Adipose tissue (tissue), 3 donors: ENCODE results near the gene GATA3. TPM values are rescaled to one million over a fixed set of nuclear protein-coding genes. Genes with fewer than 3 reads are reported as not detected.

ENCODE experiments used
- H3K27ac ChIP-seq: one replicate; pipeline ENCODE4 v1.5.1; 2013; ENCODE audit warnings: low read depth, low read length
- WGBS, 3 donors: extraction: QIAGEN DNeasy Blood & Tissue Kit; methylation state at CpG; one replicate each; pipeline ENCODE4 v1.1.7; 2013; 5-methylcytosine and 5-hydroxymethylcytosine counted together
- polyA plus RNA-seq, 3 donors: library from polyadenylated mRNA; stranded (reverse); fragments of 200-250 nt; gene quantifications; one replicate each; pipeline ENCODE4 v1.2.3, GENCODE V29; 2013
- donor health status: healthy with polysubstance abuse.
- donor health status: Bipolar disorder and iron deficiency.
- donor health status: healthy.

The GATA3 gene
- polyA plus RNA-seq, 3 donors: 0.36 to 2.4 (median 1.6) TPM

- 5 to 10% (median 8%) methylated on average over 25 to 29 of the region's 29 CpGs for WGBS, 3 donors
- H3K27ac ChIP-seq: no peak overlapping the region
These were observed 6.0 kb upstream of the GATA3 start for GRCh38 chr10:8048281-8049008.

GRCh38 chr10:8049045-8049864, 5.2 kb upstream of the GATA3 start:
- H3K27ac ChIP-seq: no peak overlapping the region
- 3% methylated on average over 44 to 51 of the region's 51 CpGs for WGBS, 3 donors

GRCh38 chr10:8049865-8050555, 4.5 kb upstream of the GATA3 start:
- no peak overlapping the region for H3K27ac ChIP-seq
- WGBS, 3 donors: 1 to 2% (median 1%) methylated on average over 62 to 68 of the region's 68 CpGs

- WGBS, 3 donors: 1 to 2% (median 1%) methylated on average over 59 to 60 of the region's 60 CpGs
These were observed 3.9 kb upstream of the GATA3 start for GRCh38 chr10:8050556-8051108.

GRCh38 chr10:8051109-8051821, 3.2 kb upstream of the GATA3 start:
- WGBS, 3 donors: 4 to 9% (median 8%) methylated on average over 34 to 51 of the region's 52 CpGs
- no peak overlapping the region for H3K27ac ChIP-seq

More at GRCh38 chr10:8050556-8051108, 3.9 kb upstream of the GATA3 start:
- no peak overlapping the region for H3K27ac ChIP-seq

- 1 to 4% (median 2%) methylated on average over 22 to 29 of the region's 29 CpGs for WGBS, 3 donors
- no peak overlapping the region for H3K27ac ChIP-seq
These were observed 2.6 kb upstream of the GATA3 start for GRCh38 chr10:8051851-8052257.

GRCh38 chr10:8052341-8052955, 2.0 kb upstream of the GATA3 start:
- WGBS, 3 donors: 8 to 15% (median 14%) methylated on average over 32 of the region's 32 CpGs
- H3K27ac ChIP-seq: no peak overlapping the region

- WGBS, 3 donors: 10 to 12% (median 10%) methylated on average over 17 of the region's 17 CpGs
These were observed 1.5 kb upstream of the GATA3 start for GRCh38 chr10:8052956-8053445.

GRCh38 chr10:8053446-8054243, 843 bp upstream of the GATA3 start:
- 1 to 2% (median 2%) methylated on average over 56 to 60 of the region's 60 CpGs for WGBS, 3 donors
- H3K27ac ChIP-seq: no peak overlapping the region

More at GRCh38 chr10:8052956-8053445, 1.5 kb upstream of the GATA3 start:
- no peak overlapping the region for H3K27ac ChIP-seq

- WGBS, 3 donors: 1% methylated on average over 19 to 25 of the region's 25 CpGs
- H3K27ac ChIP-seq: no peak overlapping the region
These were observed 319 bp upstream of the GATA3 start for GRCh38 chr10:8054244-8054493.

- whole genome bisulfite sequencing, 3 donors: 10 to 21% (median 20%) methylated on average over 83 to 85 of the region's 85 CpGs
- H3K27ac ChIP-seq: no peak overlapping the region
These were observed 1.2 kb downstream of the GATA3 start for GRCh38 chr10:8055420-8056349.

GRCh38 chr10:8056378-8056777, 1.9 kb downstream of the GATA3 start:
- H3K27ac ChIP-seq: no peak overlapping the region
- 45 to 59% (median 59%) methylated on average over 6 of the region's 6 CpGs for WGBS, 3 donors

- 33 to 48% (median 41%) methylated on average over 13 of the region's 13 CpGs for WGBS, 3 donors
These were observed 2.4 kb downstream of the GATA3 start for GRCh38 chr10:8056871-8057331.

GRCh38 chr10:8057636-8058273, 3.3 kb downstream of the GATA3 start:
- WGBS, 3 donors: 51 to 67% (median 66%) methylated on average over 15 of the region's 15 CpGs
- no peak overlapping the region for H3K27ac ChIP-seq

More at GRCh38 chr10:8056871-8057331, 2.4 kb downstream of the GATA3 start:
- H3K27ac ChIP-seq: no peak overlapping the region

GRCh38 chr10:8058274-8059111, 4.0 kb downstream of the GATA3 start:
- WGBS, 3 donors: 32 to 89% (median 81%) methylated on average over 43 to 45 of the region's 45 CpGs
- no peak overlapping the region for H3K27ac ChIP-seq
